HG03060 (cell line): ENCODE measurements around the gene SUGCT.
"Not testable (repeated sequence)": the region's sequence is repeated elsewhere in the genome, so short reads cannot be mapped to it uniquely, and the experiment has no call there.

Source experiments
- ATAC-seq: cut with Tn5 transposase; IDR thresholded peaks from one replicate; pipeline ENCODE4 v1.9.1; 2021; ENCODE audit warnings: low read depth, moderate number of reproducible peaks; ENCODE audit not compliant: unreplicated experiment

The SUGCT gene

GRCh38 chr7:40134428-40135316 is at the start of gene SUGCT, which contains the start of gene MPLKIP:
TSS of gene SUGCT (plus strand) at chr7:40135005.
TSS of gene MPLKIP (minus strand) at chr7:40134622. CDS start at chr7:40134567, 55 bp downstream.
- peak; percentile 65 for ATAC-seq

DNA sequence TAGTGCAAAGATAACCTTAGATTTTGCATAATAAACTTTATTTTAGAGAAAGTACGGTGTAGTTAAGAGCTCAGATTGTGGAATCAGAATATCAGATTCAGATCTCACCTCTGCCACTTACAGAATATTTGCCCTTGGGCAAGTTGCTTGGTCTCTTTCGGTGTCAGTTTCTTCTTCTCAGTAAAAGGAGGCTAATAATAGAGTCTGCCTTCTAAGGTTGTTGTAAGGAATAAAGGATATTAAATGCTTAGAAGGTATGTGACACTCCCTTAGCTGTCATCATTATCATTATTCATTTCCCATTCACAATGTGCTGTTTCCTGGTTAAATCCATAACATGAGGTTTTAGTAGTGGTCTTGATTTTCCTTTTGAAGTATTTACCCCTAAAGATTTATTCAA is 42.6 kb upstream of the SUGCT start:
- no peak for ATAC-seq

- ATAC-seq, result no peak
These were observed 41.0 kb upstream of the SUGCT start for GRCh38 chr7:40093631-40094350.

DNA sequence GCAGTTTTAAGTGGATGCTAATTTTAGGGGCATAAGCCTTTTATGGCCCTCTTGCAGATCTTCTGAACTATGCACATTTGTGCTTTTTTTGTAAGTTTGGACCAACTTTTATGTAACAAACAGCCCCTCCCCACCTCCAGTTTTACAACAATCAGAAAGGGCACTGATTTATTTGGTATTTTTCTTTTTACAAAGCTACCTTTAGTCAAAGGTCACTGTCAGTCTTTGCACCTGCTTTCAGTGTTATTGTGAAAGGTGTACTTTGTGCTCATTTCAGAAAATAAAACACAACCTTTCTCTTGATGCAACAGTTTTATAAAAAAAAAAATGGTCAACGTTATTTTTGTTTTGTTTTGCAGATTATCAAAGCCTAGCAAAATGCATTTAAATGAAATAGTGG is 39.6 kb upstream of the SUGCT start:
- ATAC-seq, result no peak

DNA sequence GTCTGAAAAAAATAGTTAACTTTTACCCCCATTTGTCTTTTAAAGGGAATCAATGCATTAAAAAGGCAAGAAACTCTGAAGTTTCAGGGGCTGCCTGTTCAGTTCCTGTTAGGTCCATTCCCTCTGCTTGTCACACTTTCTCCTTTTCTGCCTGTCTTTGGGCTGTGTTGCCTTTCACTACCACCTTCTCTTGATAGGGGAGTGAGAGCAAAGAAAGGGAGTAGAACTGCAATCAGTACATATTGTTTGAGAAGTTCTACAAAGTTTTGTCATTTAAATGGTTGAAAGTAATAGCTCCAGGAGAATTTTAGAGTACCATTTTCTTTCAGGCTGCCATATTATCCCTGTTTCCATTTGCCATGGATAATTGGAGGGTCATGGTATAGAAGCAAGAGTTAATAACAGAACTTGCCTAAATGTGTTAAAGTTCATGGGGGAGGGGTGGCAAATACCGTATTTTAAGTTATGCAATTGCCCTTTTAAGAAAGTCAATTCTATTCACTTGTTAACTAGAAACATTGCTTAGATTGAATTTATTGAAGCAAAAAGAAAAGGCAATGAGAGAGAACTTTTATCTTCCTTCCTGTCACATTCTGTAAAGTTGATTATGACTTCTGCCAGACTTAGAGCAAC is 39.0 kb upstream of the SUGCT start:
- ATAC-seq, result no peak

- ATAC-seq, result no peak
These were observed 37.1 kb upstream of the SUGCT start for GRCh38 chr7:40097728-40098127.

DNA sequence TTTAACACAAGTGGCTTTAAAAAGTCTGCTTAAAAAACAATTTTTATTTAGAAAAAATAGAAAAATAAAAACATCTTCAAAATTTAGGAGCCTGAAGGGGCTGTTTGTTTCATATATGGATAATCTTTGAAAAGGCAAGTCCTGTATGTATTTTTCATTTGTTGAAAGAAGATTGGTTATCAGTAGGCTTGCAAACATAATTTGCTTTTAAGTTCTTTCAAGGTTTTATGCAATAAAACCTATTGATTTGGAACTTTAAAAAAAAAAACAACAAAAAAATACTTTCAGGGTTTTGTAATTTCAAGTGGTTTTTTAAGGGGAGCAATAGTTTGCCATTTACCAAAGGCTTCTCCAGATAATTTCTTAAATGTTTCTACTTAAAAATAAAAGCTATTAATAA is 36.0 kb upstream of the SUGCT start:
- no peak for ATAC-seq

- no peak for ATAC-seq
These were observed 35.0 kb upstream of the SUGCT start for GRCh38 chr7:40099837-40100236.

DNA sequence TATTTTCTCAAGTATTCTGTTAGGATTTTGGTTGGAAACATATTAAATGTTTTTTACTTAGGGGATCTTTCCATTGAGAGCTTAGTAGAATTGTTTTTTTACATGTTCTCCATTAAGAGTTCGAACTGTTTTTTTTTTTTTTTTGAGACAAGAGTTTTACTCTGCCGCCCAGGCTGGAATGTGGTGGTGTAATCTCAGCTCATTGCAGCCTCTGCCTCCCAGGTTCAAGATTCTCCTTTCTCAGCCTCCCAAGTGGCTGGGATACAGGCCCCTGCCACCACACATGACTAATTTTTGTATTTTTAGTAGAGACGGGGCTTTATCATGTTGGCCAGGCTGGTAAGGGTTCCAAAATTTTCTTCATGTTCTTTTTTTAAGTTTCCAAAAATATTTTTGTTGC is 33.6 kb upstream of the SUGCT start:
- no peak for ATAC-seq

DNA sequence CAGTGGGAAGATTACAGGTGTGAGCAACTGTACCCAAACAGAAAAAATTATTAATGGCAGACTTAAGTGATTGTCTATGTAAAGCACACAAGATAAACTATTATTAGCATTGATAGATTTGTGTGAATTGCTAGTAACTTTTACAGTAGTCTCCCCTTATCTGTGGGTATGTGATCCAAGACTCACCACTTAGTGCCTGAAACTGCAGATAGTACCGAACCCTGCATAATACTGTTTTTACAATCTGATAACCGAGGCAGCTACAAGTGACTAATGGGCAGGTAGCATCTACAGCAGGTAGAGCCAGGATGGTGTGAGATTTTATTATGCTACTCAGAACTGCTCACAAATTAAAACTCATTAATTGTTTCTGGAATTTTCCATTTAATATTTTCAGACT is 31.9 kb upstream of the SUGCT start:
- no peak for ATAC-seq

- no peak for ATAC-seq
These were observed 28.8 kb upstream of the SUGCT start for GRCh38 chr7:40105879-40106473.

DNA sequence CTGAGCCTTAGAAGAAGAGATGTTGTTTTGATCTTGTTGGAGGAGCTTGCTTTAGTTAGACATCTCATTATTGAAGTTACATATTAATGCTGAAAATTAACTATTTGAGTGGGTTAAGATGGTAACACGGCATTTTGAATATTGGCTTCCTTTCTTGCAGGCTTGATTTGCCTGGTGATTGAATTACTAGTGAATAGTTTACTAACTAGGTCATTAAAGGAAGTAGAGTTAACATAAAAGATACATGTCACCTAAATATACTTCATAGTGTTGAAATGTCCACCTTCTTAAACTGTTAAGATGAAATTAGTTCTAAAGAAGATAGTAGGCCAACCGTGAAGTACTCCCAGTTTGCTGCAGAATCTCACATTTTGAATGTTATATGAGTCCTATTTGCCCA is 18.9 kb upstream of the SUGCT start:
- no peak for ATAC-seq

DNA sequence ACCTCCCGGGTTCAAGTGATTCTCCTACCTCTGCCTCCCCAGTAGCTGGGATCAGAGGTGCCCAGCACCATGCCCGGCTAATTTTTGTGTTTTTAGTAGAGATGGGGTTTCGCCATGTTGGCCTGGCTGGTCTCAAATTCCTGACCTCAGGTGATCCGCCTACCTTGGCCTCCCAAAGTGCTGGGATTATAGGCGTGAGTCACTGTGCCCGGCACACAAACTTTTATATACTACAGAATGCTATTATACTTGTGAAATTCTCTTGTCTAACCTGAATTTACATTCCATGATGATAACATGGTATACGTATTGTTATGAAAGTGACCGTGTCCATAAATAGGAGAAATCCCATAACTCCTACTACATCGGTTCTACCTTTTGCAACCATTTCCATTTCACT is 17.6 kb upstream of the SUGCT start:
- ATAC-seq, result not testable (repeated sequence)

DNA sequence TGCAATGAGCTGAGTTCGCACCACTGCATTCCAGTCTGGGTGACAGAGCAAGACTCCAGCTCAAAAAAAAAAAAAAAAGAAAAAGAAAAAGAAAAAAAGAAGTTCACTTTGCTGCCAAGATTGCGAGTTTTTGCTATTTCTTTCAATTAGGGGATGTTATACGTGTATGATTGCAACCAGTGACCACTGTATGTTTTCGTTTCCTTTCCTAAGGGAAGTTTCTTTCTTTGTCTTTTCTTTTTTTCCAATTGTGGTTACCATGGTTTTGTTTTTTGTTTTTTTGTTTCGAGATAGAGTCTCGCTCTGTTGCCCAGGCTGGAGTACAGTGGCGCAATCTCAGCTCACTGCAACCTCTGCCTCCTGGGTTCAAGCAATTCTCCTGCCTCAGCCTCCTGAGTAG is 16.6 kb upstream of the SUGCT start:
- not testable (repeated sequence) for ATAC-seq

DNA sequence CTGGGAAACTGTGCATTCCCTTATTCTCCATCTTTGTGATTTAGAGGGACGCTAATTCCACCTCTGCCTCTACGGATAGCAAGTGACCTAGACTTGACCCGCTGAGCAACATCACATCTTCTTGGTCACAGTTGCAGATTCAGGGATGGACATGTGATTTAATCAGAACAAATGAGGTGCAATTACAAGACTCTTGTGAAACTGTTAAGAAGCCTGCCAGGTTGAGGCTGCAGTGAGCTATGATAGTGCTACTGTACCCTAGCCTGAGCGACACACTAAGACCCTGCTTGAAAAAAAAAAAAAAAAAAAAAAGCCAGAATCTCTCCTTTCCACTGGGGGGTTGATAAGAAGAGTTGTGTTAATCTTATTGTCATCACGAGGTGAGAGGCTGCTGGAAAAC is 14.8 kb upstream of the SUGCT start:
- ATAC-seq, result no peak

GRCh38 chr7:40122100-40122939 is 12.5 kb upstream of the SUGCT start:
- not testable (repeated sequence) for ATAC-seq

DNA sequence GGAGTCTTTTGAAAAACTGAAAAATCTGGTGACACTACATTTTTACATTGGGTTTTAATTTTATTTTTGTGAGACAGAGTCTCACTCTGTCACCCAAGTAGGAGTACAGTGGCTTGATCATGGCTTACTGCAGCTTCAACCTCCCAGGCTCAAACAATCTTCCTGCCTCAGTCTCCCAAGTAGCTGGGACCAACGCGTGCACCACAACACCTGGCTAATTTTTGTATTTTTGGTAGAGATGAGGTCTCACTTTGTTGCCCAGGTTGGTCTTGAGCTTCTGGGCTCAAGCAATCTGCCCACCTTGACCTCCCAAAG is 11.9 kb upstream of the SUGCT start:
- no peak for ATAC-seq

DNA sequence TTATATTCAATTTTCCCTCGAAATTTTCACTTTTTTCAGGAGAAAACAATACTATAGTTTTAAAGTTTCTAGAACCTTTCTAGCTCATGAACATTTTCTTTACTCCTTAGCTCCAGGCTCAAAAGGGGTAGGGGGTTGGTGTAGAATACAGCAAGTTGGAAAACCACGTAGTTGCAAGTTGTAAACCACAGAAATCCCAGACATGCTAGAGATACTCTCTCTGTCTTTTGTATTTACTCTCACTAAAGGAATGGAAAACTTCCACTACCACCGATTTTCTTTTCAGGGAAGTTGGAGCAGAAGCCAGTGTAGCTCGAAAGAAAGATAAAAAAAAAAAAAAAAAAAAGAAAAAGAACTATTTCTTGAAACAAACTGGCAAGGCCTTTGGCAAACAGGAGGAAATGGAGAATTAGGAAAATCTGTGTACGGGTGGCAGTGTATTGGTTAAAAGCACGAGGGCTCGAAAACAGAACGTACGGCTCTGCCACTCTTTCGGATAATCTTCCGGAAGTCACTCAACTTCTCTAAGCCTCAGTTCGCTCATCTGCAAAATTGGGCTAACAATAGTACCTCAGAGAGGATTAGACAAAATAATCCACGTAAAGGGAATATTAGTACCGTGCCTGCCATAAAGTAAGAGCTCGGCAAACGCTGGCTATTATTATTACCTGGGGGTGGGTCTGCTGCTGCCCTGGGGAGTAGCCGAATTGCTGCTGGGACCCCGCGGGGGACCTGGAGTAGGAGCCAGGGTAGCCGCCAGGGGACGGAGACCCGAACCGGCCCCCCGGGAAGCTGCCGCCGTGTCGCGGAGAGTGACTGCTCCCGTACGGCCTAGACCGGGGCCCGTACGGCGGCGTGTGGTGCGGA is 1.0 kb upstream of the SUGCT start:
- no peak for ATAC-seq

- ATAC-seq, result no peak
These were observed 459 bp downstream of the SUGCT start for GRCh38 chr7:40135317-40135610.
